Measurements from ENCODE around the gene CAPNS1.

The CAPNS1 gene

GRCh38 chr19:36153126-36153525 is 13.3 kb downstream of the CAPNS1 start:
- Histone ChIP-seq H3K9ac (no peak overlapping the region), H3K27ac (no peak overlapping the region), H3K36me3 (ENCODE audit: insufficient read depth) (no peaks in the 10 kb centered on the region), H2AFZ (ENCODE audit: low read depth) (no peak overlapping the region), H4K20me1 (ENCODE audit: insufficient read depth) (no peaks in the 10 kb centered on the region), H3K4me2 (no peak overlapping the region), H3K27me3 (ENCODE audit: insufficient read depth, low read depth) (no peaks in the 10 kb centered on the region), H3K4me3 (IDR thresholded peaks at IDR 0.05; ENCODE audit: insufficient read depth, low read depth, low read length) (no peak overlapping the region), H3K79me2 (ENCODE audit: insufficient read depth, low read depth) (no peaks in the 10 kb centered on the region), H3K4me1 (ENCODE audit: low read depth, poor library complexity, severe bottlenecking) (no peaks in the 10 kb centered on the region)
- no peak for TF ChIP-seq CTCF (conservative IDR thresholded peaks at IDR 0.05; ENCODE audit: low read depth, low read length)

- Histone ChIP-seq H3K4me1 (ENCODE audit: low read depth, poor library complexity, severe bottlenecking) (no peaks in the 10 kb centered on the region), H4K20me1 (ENCODE audit: insufficient read depth) (no peaks in the 10 kb centered on the region), H2AFZ (ENCODE audit: low read depth) (no peak overlapping the region), H3K4me3 (IDR thresholded peaks at IDR 0.05; ENCODE audit: insufficient read depth, low read depth, low read length) (no peak overlapping the region), H3K4me2 (no peak overlapping the region), H3K27me3 (ENCODE audit: insufficient read depth, low read depth) (no peaks in the 10 kb centered on the region), H3K79me2 (ENCODE audit: insufficient read depth, low read depth) (no peaks in the 10 kb centered on the region), H3K27ac (no peak overlapping the region), H3K36me3 (ENCODE audit: insufficient read depth) (no peaks in the 10 kb centered on the region), H3K9ac (no peak overlapping the region)
- no peak for TF ChIP-seq CTCF (conservative IDR thresholded peaks at IDR 0.05; ENCODE audit: low read depth, low read length)
Observed at GRCh38 chr19:36160821-36161596, 21.1 kb downstream of the CAPNS1 start.

- no peaks in the 10 kb centered on the region for H3K27me3 ChIP-seq (ENCODE audit: insufficient read depth, low read depth)
- TF ChIP-seq CTCF (conservative IDR thresholded peaks at IDR 0.05; ENCODE audit: low read depth, low read length) = no peak
Observed at GRCh38 chr19:36163813-36164212, 23.9 kb downstream of the CAPNS1 start.

GRCh38 chr19:36169084-36169760 is 29.4 kb downstream of the CAPNS1 start:
- Histone ChIP-seq H3K27ac (no peak overlapping the region), H3K4me3 (IDR thresholded peaks at IDR 0.05; ENCODE audit: insufficient read depth, low read depth, low read length) (no peak overlapping the region), H3K36me3 (ENCODE audit: insufficient read depth) (no peaks in the 10 kb centered on the region), H3K9ac (no peak overlapping the region), H3K27me3 (ENCODE audit: insufficient read depth, low read depth) (no peaks in the 10 kb centered on the region), H3K4me1 (ENCODE audit: low read depth, poor library complexity, severe bottlenecking) (peaks cover 5% of the 10 kb centered on the region), H2AFZ (ENCODE audit: low read depth) (no peak overlapping the region), H4K20me1 (ENCODE audit: insufficient read depth) (no peaks in the 10 kb centered on the region), H3K4me2 (no peak overlapping the region), H3K79me2 (ENCODE audit: insufficient read depth, low read depth) (no peaks in the 10 kb centered on the region)
- TF ChIP-seq CTCF (conservative IDR thresholded peaks at IDR 0.05; ENCODE audit: low read depth, low read length) = no peak

More at GRCh38 chr19:36163813-36164212, 23.9 kb downstream of the CAPNS1 start:
- no peak overlapping the region for H2AFZ ChIP-seq (ENCODE audit: low read depth)
- H3K27ac ChIP-seq = no peak overlapping the region
- H3K4me1 ChIP-seq (ENCODE audit: low read depth, poor library complexity, severe bottlenecking) = no peaks in the 10 kb centered on the region
- no peak overlapping the region for H3K4me3 ChIP-seq (IDR thresholded peaks at IDR 0.05; ENCODE audit: insufficient read depth, low read depth, low read length)
- no peak overlapping the region for H3K4me2 ChIP-seq
- H3K79me2 ChIP-seq (ENCODE audit: insufficient read depth, low read depth) = no peaks in the 10 kb centered on the region
- H4K20me1 ChIP-seq (ENCODE audit: insufficient read depth) = no peaks in the 10 kb centered on the region
- no peaks in the 10 kb centered on the region for H3K36me3 ChIP-seq (ENCODE audit: insufficient read depth)
- H3K9ac ChIP-seq = no peak overlapping the region

All from KMS-11 (cell line).